NCI-H2196 treated with DMSO at 0.1 percent for 48 hours (cell line): ENCODE results near the gene DNASE2.
A peak's percentile ranks its signal among the peaks of the same experiment; 100 is the strongest.
"Not testable (repeated sequence)": the region's sequence is repeated elsewhere in the genome, so short reads cannot be mapped to it uniquely, and the experiment has no call there.

ENCODE experiments used
- DNase-seq: peaks from one replicate; lab custom pipeline; 2025; ENCODE audit not compliant: unreplicated experiment; lab: John Stamatoyannopoulos, UW

Gene DNASE2

GRCh38 chr19:12865746-12866415 lies 15.4 kb downstream of the DNASE2 start:
- DNase-seq = no peak

GRCh38 chr19:12864721-12865715 lies 16.2 kb downstream of the DNASE2 start:
- DNase-seq = no peak

- DNase-seq = no peak
These were observed 17.1 kb downstream of the DNASE2 start for GRCh38 chr19:12864143-12864542.

GRCh38 chr19:12859546-12859945 lies 21.7 kb downstream of the DNASE2 start:
- no peak for DNase-seq

- DNase-seq = no peak
These were observed 23.0 kb downstream of the DNASE2 start for GRCh38 chr19:12858041-12858928.

- no peak for DNase-seq
These were observed 24.6 kb downstream of the DNASE2 start for GRCh38 chr19:12856653-12857052.

- DNase-seq = peak; percentile 73
These were observed 33.8 kb downstream of the DNASE2 start for GRCh38 chr19:12847159-12848139.

- DNase-seq = not testable (repeated sequence)
These were observed 34.6 kb downstream of the DNASE2 start for GRCh38 chr19:12846613-12847012.

- DNase-seq = no peak
These were observed 37.1 kb downstream of the DNASE2 start for GRCh38 chr19:12843999-12844732.

- no peak for DNase-seq
These were observed 37.9 kb downstream of the DNASE2 start for GRCh38 chr19:12843328-12843727.

- no peak for DNase-seq
These were observed 38.7 kb downstream of the DNASE2 start for GRCh38 chr19:12842511-12842910.

- DNase-seq = no peak
These were observed 40.2 kb downstream of the DNASE2 start for GRCh38 chr19:12841094-12841493.

GRCh38 chr19:12840091-12841079 lies 40.9 kb downstream of the DNASE2 start:
- DNase-seq = peak; percentile 48

- DNase-seq = no peak
These were observed 42.1 kb downstream of the DNASE2 start for GRCh38 chr19:12838886-12839756.

GRCh38 chr19:12838182-12838885 lies 42.9 kb downstream of the DNASE2 start, which contains the start of gene MAST1:
Gene MAST1, plus strand, starts transcription at chr19:12838515. Its CDS starts 58 bp downstream, at chr19:12838573.
- DNase-seq = peak; percentile 57

- no peak for DNase-seq
These were observed 44.0 kb downstream of the DNASE2 start for GRCh38 chr19:12837225-12837624.
